Measurements from ENCODE around the gene IFI35.
"Not testable (repeated sequence)": the region's sequence is repeated elsewhere in the genome, so short reads cannot be mapped to it uniquely, and the experiment has no call there.

- not testable (repeated sequence) for TF ChIP-seq CTCF (conservative IDR thresholded peaks at IDR 0.05 in 1 of 2, IDR thresholded peaks at IDR 0.05 in 1 of 2; ENCODE audit: low read depth in 1 of 2, low read length in 2 of 2); EZH2 (IDR thresholded peaks at IDR 0.05; ENCODE audit: low read length, missing control alignments)
Measured at GRCh38 chr17:42975701-42976100, 30.9 kb upstream of the IFI35 start.

Data from fibroblast of lung (primary cell).